Right ventricle myocardium inferior (tissue), 1 donor: ENCODE measurements around the gene SNX22. TPM values are rescaled to one million over a fixed set of nuclear protein-coding genes. Genes with fewer than 3 reads are reported as not detected.

ENCODE experiments used
- ATAC-seq: fragments of 200-7000 bp; cut with Tn5 transposase; one replicate; pipeline ENCODE4 v1.9.1; 2020; ENCODE audit warnings: mild to moderate bottlenecking, moderate library complexity
- DNase-seq: peaks from one replicate; pipeline ENCODE4 v3.0.0; 2021; ENCODE audit errors: missing footprints
- intact Hi-C: fragments of 100-400 bp; cut with DNase I; formaldehyde crosslinking; loops from one replicate; pipeline ENCODE4 v1.11.0; 2022
- total RNA-seq: library from RNA; stranded (reverse); fragmentation: NEBNext Ultra II Directional; extraction: Animal tissue kit (Norgen Biotek cat#: 25700); gene quantifications from one replicate; pipeline ENCODE4 v1.2.1, GENCODE V29; 2021
- donor health status: DM: no; HTN: yes; CAD: no; lungs with severe emphysema.

Gene SNX22
- total RNA-seq, 1 donor from 2014 or later, result 7.4 TPM

GRCh38 chr15:64182859-64183370 is 31.4 kb downstream of the SNX22 start:
- intact Hi-C loops, result no loop called here

GRCh38 chr15:64185146-64185911 is 33.8 kb downstream of the SNX22 start:
- DNase-seq (no peak), ATAC-seq (no peak)
- intact Hi-C loops, result no loop called here

More at GRCh38 chr15:64182859-64183370, 31.4 kb downstream of the SNX22 start:
- no peak for ATAC-seq
- DNase-seq, result no peak

GRCh38 chr15:64187396-64188191 is 36.1 kb downstream of the SNX22 start:
- no peak for ATAC-seq
- no peak for DNase-seq
- intact Hi-C loops, result no loop called here

GRCh38 chr15:64191971-64192830 is 40.7 kb downstream of the SNX22 start:
- intact Hi-C loops, result no loop called here
- ATAC-seq, result no peak
- DNase-seq, result no peak

- DNase-seq (no peak), ATAC-seq (no peak)
- intact Hi-C loops, result no loop called here
These were observed 42.4 kb downstream of the SNX22 start for GRCh38 chr15:64193971-64194370.

GRCh38 chr15:64197425-64197824 is 45.9 kb downstream of the SNX22 start:
- DNase-seq (no peak), ATAC-seq (peak; percentile 34)
- intact Hi-C loops, result no loop called here

GRCh38 chr15:64205202-64205601 is 53.7 kb downstream of the SNX22 start:
- intact Hi-C loops, result loop anchor here (5.0 kb wide), 1 partner anchor 477 kb away; no protein-coding TSS in a partner anchor
- ATAC-seq (no peak), DNase-seq (no peak)

Other genes starting within 250 kb of the SNX22 start
- gene DAPK2, start 105.2 kb upstream of the SNX22 start, total RNA-seq, result 47.9 TPM
- 66.7 TPM for gene CIAO2A, start 57.9 kb upstream of the SNX22 start, total RNA-seq
- 90.7 TPM for gene SNX1, start 55.7 kb upstream of the SNX22 start, total RNA-seq
- 127 TPM for gene PPIB, start 11.3 kb downstream of the SNX22 start, total RNA-seq
- 5.5 TPM for gene CSNK1G1, start 204.4 kb downstream of the SNX22 start, total RNA-seq
- 1.1 TPM for gene PCLAF, start 229.7 kb downstream of the SNX22 start, total RNA-seq
- gene TRIP4, start 236.1 kb downstream of the SNX22 start, total RNA-seq, result 13.1 TPM